Neural progenitor cell (in vitro differentiated cells): ENCODE data around the gene AFF2.

ENCODE experiments used
- CTCF ChIP-seq: fragments of 200-600 bp; sonication (generic); IDR thresholded peaks from 2 replicates; pipeline ENCODE4 v1.5.1; 2017; ENCODE audit warnings: antibody characterized with exemption, mild to moderate bottlenecking
- EZH2 ChIP-seq: fragments of 200-600 bp; sonication (generic); IDR thresholded peaks from 2 replicates; pipeline ENCODE4 v1.6.1; 2017; ENCODE audit warnings: antibody characterized with exemption, mild to moderate bottlenecking, moderate library complexity

GRCh38 chrX:148872161-148872535, 371.7 kb downstream of the AFF2 start:
- TF ChIP-seq CTCF (no peak), EZH2 (no peak)
